HG03280 (cell line): Measurements from ENCODE around the gene PC.

Source experiments
- ATAC-seq: cut with Tn5 transposase; IDR thresholded peaks from one replicate; pipeline ENCODE4 v1.9.1; 2021; ENCODE audit warnings: mild to moderate bottlenecking, moderate library complexity; ENCODE audit not compliant: unreplicated experiment

The PC gene

DNA sequence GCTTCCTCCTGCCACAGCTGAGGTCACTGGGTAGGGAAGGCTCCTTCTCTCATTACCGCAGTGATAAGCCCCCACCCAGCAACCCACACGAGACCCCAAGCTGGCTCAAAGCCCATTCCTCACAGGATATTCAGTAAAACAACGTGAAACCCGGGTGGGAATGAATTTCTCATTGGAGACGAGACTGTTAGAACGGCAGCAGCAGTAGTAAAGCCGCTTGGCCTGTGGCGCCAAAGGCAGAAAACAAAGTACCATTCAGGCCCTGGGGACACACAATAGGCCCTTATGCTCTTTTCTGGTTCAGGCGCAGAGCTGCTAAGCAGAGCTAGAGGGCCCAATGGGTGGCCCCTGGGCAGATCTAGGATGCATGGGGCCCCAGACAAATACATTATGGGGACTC lies 45.3 kb downstream of the PC start:
- no peak for ATAC-seq

GRCh38 chr11:66912361-66912760 lies 45.8 kb downstream of the PC start:
- no peak for ATAC-seq

GRCh38 chr11:66910669-66911068 lies 47.5 kb downstream of the PC start:
- ATAC-seq, result no peak

- ATAC-seq, result no peak
Measured at GRCh38 chr11:66910016-66910415, 48.2 kb downstream of the PC start.

DNA sequence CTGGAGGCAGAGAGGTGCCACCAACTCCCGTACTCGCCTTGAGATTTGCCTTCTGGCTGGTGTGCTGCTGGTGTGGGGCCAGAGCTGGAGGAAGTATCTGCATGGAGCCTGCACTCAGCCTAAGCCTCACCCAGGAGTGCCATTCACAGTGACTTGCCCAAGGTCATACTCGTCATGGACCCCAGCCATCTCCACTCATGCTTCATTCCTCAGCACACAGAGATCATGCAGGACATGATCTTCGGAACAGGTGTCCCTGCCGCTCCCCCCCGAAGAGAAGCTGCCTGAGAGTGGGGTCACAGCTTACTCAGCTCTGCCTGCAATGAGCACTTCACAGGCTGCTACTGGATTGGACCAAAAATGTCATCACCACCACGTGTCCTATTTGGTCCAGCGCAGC lies 49.0 kb downstream of the PC start:
- no peak for ATAC-seq

DNA sequence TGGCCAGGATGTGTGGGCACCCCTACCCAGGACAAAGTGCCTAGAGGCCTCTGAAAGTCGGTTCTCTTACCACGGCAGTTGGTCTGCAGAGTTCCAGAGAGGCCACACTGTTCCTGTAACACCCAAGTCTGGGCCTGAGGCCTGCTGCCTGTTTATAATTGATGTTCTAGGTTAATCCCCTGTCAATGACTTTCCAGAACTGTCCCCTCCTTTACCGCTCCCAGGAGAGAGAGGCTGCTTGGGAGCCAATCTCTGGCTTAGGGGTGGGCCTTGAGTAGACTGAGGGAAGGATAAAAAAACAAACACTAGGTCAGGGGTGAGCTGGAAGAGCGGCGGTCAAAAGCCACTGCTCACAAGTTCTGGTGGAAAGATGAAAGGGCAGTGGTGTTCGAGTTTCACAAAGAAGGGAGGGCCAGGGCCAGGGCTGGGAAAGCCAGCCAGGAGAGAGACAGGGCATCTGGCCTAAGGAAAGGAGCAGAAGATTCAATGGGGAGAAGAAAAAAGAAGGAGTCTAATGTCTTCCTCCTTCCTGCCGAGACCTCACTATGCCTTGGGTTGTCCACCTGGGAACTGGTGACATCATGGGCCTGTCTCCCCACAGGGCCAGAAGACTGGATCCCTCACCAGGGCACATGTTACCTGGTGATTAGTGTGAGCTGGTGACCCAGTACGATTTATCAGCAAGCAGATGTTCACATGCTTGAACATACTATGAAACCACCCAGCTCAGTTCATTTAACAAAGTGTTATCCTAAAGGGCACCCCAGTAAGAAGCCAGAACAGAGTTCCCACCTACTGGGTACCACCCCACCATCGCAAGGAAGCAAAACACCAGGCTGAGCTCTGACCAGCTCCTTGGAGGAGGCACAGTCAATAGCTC lies 50.2 kb downstream of the PC start:
- ATAC-seq, result no peak

GRCh38 chr11:66906061-66906733 lies 52.0 kb downstream of the PC start:
- no peak for ATAC-seq

- no peak for ATAC-seq
Measured at GRCh38 chr11:66905631-66906030, 52.6 kb downstream of the PC start.

DNA sequence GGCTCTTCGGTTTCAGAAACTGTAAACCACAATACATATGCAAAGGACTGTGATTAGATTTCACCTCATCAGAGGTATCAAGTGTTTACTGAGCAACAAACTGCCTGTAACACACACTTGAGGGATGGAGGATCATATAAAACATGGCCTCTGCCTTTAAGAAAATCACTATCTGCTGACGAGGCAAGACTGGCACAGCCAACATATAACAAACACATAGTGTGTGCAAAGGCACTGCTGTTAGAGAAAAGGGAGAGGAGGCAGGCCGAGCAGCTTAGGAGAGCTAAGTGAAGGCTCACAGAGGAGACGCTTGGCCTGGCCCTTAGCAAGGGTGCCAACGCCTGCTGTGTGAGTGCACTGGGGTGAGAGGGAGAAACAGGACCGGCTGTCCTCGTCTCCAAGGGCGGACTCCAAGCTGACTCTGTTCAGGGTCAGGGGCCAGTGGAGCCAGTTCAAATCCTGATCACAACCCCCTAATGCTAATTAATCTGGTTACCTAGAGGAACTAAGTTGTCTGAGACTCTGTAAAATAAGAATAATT lies 53.1 kb downstream of the PC start:
- no peak for ATAC-seq

DNA sequence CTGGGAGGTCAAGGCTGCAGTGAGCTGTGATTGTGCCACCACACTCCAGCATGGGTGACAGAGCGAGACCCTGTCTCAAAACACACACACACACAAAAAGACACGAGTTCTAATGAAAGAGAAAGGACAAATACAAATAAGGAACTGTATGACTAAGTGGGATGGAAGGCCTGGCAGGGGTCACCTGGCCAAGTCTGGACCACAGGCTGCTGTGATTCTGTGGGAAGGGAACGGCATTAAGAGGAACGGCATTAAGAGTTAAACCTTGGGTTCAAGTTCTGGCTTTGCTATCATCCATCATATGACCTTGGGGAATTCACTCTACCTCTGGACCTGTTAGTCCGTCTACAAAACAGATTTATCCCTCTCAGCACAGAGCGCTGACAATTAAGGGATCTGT lies 53.6 kb downstream of the PC start:
- ATAC-seq, result no peak

- ATAC-seq, result no peak
Measured at GRCh38 chr11:66904055-66904454, 54.1 kb downstream of the PC start.

- no peak for ATAC-seq
Measured at GRCh38 chr11:66902486-66903177, 55.6 kb downstream of the PC start.

- no peak for ATAC-seq
Measured at GRCh38 chr11:66901964-66902390, 56.2 kb downstream of the PC start.

DNA sequence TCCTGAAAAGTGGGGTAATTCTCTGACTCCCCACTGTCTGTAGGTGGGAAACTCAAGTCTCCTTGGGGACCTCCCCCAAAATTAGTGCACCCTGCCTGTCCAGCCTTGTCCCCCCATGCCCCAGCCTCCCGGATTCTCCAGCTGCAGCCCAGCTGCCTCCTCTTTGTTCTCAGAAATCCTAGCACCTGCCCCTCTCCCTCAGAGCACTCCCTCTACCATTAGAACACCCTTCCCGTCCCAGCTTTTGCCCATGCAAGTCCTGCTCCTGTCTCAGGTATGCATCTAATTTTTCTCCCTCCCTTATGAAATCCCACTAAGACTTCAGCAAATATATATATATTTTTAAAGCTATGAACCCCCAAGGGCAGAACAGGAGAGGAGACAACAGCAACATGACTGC lies 64.0 kb downstream of the PC start:
- no peak for ATAC-seq

DNA sequence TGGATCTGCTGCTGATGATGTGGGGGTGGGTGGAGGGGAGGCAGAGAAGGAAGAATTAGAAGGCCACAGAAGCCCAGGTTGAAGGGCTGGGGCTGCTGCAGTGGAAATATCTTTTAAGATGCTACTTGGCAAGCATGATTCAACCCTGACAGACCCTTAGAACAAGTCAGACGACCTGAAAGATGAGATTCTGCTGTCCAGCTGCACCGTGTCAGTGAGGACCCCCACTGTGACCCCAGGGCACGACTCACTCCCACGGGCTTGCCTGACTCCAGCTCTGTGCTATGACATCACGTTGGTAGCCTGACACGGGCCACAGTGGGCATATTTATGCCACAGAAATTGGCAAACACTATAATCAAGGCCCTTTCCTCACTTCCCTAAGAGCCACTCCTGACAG lies 65.3 kb downstream of the PC start:
- no peak for ATAC-seq

GRCh38 chr11:66891851-66892660 lies 66.1 kb downstream of the PC start:
- peak; percentile 95 for ATAC-seq

GRCh38 chr11:66889960-66890359 lies 68.2 kb downstream of the PC start:
- ATAC-seq, result no peak

GRCh38 chr11:66888282-66888681 lies 69.9 kb downstream of the PC start:
- ATAC-seq, result no peak

DNA sequence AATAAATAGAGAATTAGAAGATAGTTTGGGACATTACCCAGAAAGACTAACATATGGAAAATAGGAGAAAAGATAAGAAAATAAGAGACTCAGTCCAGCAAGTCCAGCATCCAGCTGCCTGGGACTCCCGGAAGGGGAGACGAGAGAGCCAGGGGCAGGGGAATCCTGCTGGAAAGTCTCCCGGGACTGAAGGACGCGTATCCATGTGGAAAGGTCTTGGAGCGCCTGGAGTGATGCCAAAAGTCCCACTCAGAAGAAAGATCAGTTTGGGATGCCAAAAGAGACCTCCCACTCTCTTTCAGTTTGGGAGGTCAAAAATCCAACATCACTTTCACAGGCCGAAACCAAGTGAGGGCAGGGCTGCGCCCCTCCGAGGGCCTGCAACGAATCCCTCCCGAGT lies 70.7 kb downstream of the PC start:
- ATAC-seq, result no peak

DNA sequence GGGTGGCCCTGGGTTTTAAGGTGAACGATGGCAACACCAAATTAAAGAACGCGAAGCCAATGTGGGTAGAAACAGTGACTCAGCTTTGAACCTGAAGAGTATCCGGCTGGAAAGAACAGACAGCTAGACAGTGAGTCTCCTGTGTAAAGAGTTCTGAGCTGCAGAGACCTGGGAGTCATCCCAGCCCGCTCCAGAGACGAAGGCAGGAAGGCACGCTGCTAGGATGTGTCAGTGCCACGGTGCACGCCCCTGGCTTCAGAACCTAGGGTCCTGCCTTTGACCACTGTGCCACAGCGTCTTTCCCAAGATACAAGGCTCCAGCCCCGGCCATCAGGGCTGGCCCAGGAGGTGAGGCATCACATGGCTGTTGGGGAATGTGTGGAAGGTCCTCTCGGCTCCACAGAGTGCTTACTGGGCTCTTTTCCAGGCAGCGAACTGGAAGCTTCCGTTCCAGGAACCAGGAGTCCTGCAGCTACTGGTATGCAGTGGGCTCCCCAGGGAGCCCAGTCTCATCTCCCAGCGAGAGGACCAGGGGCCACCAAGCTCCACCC lies 71.4 kb downstream of the PC start:
- no peak for ATAC-seq
